ENCODE data around the gene ARID3A.

- TF ChIP-seq EZH2phosphoT487 (IDR thresholded peaks at IDR 0.05; ENCODE audit: insufficient read depth, low read depth) (no peak), EZH2 (IDR thresholded peaks at IDR 0.05; ENCODE audit: insufficient read depth, poor library complexity, severe bottlenecking) (no peak)
Measured at GRCh38 chr19:885536-886224, 40.2 kb upstream of the ARID3A start.
